ENCODE measurements around the gene RIN2.

- no peak for TF ChIP-seq CTCF (IDR thresholded peaks at IDR 0.05)
- no peak for TF ChIP-seq POLR2AphosphoS5 (IDR thresholded peaks at IDR 0.05)
- TF ChIP-seq POLR2A (IDR thresholded peaks at IDR 0.05): no peak
- no peak for TF ChIP-seq EP300 (IDR thresholded peaks at IDR 0.05)
Observed at GRCh38 chr20:19789446-19789845, 31.4 kb downstream of the RIN2 start.

Measured in suprapubic skin (tissue), 4 donors.